HG03139 (cell line): ENCODE results near the gene LHB.
"Not testable (repeated sequence)": the region's sequence is repeated elsewhere in the genome, so short reads cannot be mapped to it uniquely, and the experiment has no call there.

ENCODE experiments used
- ATAC-seq: cut with Tn5 transposase; IDR thresholded peaks from one replicate; pipeline ENCODE4 v1.9.1; 2021; ENCODE audit not compliant: unreplicated experiment

Gene LHB

GRCh38 chr19:49017041-49017665 is at the start of gene LHB:
Gene LHB, minus strand, starts transcription at chr19:49017091. Its CDS starts 10 bp downstream, at chr19:49017081.
- ATAC-seq, result no peak

DNA sequence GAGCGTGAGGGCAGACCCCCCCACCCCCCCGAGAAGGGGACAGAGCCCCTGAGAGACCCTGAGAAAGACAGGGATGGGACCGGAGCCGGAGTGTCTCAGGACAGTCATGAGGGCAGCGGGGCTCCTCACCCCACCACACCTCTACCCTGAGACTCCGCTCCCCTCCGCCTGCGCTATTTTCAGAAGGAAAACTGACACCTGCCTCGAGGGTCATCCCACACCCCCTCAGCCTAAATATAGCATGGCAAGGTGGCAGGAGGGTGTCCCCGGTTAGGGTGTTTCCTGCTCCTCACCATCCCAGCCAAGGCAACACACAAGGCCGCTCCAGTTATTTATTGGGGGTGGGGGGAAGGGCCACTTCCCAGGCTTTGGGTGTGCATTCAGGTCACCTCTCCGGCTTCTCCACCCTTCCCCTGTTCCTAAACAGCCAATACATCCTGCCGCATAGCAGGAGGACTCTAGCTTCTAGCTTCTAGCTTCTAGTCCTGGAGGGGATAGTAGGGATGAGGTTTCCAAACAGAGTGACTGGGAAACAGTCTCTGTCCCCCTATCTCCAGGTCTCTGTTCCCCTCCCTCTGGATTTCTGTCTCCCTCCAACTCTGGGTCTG is 49.1 kb upstream of the LHB start:
- no peak for ATAC-seq

- ATAC-seq, result no peak
Measured at GRCh38 chr19:49064768-49065611, 48.1 kb upstream of the LHB start, which contains the start of gene NTF4. Gene NTF4, minus strand, starts transcription at chr19:49064818. Its CDS starts 2,821 bp downstream, at chr19:49061997.

DNA sequence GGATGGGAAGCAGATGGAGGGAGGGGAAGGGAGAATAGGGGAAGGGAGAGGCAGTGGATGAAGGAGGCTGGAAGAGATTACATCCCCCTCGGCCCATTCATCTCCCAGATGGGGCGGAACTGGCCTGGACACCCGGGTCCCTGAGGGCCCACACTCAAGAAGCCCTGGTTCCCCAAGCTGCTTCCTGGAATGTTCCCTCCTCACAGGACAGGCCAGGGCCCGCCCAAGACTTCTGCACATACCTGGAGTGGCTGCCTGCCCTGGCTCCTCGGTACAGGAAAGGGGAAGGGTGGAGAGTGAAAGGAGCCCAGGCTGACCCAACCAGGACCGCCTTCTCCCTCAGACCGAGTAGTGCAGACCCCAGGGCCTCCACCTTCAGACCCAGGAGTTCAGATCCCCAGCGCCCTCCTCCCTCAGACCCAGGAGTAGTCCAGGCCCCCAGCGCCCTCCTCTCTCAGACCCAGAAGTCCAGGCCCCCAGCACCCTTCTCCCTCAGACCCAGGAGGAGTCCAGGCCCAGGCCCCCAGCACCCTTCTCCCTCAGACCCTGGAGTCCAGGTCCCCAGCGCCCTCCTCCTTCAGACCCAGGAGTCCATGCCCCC is 47.2 kb upstream of the LHB start:
- ATAC-seq, result no peak

DNA sequence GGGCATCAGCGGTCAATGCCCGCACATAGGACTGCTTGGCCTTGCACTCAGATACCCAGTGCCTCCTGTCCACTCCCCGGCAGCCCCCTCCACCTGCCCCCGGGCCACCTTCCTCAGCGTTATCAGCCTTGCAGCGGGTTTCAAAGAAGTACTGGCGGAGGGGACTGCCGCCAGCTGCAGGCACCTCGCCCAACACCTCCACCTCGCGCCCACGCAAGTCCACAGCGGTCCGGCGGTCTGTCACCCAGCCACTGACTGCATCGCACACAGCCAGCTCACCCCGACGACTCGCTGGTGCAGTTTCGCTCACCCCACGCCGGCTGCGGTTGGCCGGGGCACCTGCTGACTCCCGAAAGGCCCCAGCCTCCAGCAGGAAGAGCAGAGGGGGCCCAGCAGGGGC is 44.6 kb upstream of the LHB start:
- ATAC-seq, result no peak

DNA sequence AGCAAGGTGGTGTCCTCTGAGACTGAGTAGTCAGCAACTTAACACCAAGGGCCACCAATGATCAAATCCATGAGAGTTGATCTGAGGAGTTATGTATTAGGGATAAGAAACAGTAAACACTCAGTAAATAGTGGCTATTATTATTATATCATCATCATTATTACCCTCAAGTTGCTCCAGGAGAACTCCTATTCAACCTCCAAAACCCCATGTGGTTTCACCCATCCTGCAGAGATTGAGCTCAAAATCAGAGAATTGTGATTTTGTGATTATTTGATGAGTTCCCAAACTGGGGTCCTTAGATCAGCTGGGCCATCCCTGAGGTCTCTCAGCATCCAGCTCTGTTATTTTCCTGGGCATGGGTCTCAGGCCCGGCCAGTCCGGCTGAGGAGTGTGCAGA is 44.1 kb upstream of the LHB start:
- ATAC-seq, result no peak

DNA sequence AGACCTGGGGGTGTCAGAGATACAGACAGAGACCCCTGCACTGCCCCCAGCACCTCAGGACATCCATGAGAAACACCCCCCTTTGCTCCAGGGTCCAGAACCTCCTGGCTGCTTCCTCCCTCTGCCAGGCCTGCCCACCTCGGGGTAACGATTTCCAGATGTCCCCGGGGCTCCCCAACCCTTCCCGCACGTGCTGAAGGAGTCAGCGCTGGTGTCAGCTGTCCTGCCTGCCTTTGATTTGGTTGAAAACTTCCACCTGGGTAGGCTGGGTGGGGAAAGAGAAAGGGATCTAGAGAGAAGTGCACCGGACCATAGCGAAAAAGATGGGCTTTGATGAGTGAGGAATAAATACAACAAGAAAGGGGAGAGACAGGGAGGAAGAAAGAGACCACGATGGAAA is 42.2 kb upstream of the LHB start:
- ATAC-seq, result no peak

GRCh38 chr19:49058562-49058961 is 41.7 kb upstream of the LHB start:
- no peak for ATAC-seq

- ATAC-seq, result no peak
Measured at GRCh38 chr19:49057636-49058234, 40.8 kb upstream of the LHB start, which contains the start of gene CGB7. Gene CGB7, minus strand, starts transcription at chr19:49057749. Its CDS starts 2,374 bp downstream, at chr19:49055375.

DNA sequence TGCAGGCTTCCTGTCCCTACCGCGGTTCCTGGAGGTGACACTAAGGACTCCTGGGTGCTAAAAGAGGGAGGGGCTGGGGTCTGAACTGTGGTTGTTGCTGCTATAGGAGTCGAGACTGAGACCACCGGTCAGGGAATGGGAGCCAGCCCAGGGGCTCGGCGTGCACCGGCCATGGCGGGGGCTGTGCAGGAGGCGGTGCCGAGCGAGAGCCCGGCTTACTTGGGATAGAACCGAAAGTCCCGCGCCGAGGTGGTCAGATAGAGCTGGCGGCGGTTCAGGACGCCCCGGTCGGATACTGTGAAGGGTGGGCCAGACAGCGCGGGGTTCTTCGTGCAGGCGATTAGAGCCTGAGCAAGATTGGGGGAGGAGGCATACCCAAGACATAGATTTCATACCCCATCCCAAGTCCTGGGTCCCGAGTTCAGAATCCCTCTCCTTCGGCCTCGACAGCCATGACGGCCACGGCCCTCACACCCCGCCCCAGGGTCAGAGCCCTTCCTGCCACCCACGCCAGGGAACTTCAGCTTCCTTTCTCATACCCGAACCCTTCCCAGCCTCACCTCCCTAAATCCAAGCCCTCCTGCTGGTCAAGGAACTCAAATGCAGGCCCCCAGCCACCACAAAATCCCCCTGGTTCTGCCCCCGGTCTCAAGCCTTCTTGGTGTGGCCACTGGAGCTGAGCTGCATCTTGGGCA is 40.2 kb upstream of the LHB start:
- ATAC-seq, result not testable (repeated sequence)

GRCh38 chr19:49056101-49056901 is 39.4 kb upstream of the LHB start:
- ATAC-seq, result no peak

GRCh38 chr19:49050376-49051033 is 33.6 kb upstream of the LHB start:
- ATAC-seq, result not testable (repeated sequence)

GRCh38 chr19:49049834-49050233 is 32.9 kb upstream of the LHB start:
- ATAC-seq, result not testable (repeated sequence)

DNA sequence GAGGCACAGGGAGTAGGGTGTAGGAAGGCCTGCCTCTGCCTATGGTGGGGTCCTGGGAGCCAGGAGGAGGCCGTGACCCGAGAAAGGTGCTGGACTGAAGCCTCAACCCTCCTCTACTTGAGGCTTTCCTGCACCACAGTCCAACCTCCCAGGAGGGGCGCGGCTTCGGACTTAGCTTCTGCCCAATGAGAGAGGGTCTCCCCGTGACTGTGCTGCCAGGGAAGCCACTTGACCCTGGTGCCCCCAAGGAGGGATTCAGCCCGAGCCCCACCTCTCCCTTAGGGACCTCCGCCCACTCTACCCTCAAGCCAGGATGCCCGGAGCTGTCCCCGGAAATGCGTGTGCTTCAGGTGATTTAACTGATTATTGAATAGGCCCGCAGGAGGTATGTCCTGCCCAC is 32.1 kb upstream of the LHB start, which contains the start of gene CGB8:
CGB8 (minus strand) TSS at position 101 of the 400 bp plus-strand sequence. CDS start 372 bp downstream, outside the sequence.
- not testable (repeated sequence) for ATAC-seq

DNA sequence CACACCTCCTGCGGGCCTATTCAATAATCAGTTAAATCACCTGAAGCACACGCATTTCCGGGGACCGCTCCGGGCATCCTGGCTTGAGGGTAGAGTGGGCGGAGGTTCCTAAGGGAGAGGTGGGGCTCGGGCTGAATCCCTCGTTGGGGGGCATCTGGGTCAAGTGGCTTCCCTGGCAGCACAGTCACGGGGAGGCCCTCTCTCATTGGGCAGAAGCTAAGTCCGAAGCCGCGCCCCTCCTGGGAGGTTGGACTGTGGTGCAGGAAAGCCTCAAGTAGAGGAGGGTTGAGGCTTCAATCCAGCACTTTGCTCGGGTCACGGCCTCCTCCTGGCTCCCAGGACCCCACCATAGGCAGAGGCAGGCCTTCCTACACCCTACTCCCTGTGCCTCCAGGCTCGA is 26.7 kb upstream of the LHB start, which contains the start of gene CGB5:
CGB5 (plus strand) TSS at position 301 of the 400 bp plus-strand sequence. CDS start 362 bp downstream, outside the sequence.
- ATAC-seq, result not testable (repeated sequence)

DNA sequence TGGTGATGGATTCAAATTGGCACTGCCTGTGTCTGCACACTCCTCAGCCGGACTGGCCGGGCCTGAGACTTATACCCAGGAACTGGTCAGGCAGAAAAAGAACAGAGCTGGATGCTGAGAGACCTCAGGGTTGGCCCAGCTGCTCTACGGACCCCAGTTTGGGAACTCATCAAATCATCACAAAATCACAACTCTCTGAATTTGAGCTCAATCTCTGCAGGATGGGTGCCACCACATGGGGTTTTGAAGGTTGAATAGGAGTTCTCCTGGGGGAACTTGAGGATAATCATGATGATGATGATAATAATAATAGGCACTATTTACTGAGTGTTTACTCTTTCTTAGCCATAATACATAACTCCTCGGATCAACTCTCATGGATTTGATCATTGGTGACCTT is 25.8 kb upstream of the LHB start:
- ATAC-seq, result not testable (repeated sequence)

GRCh38 chr19:49042177-49042576 is 25.3 kb upstream of the LHB start:
- no peak for ATAC-seq

DNA sequence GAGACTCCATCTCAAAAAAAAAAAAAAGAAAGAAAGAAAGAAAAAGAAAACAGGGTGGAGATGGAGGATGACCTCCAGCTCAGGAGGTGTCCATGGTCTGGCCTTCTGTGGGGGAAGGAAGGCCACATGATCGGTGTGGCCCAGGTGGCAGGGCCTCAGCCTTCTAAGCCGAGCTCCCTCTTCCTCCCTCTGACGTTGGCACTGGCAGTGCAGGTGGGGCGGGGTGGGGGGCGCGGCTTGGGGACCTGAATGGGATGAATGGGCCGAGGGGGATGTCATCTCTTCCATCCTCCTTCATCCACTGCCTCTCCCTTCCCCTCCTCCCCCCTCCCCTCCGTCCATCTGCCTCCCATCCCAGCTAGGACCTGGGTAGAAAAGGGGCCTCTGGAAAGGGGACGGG is 22.8 kb upstream of the LHB start:
- not testable (repeated sequence) for ATAC-seq
